HG02588 (cell line): ENCODE results near the gene SCLT1.

ENCODE experiments used
- ATAC-seq: cut with Tn5 transposase; IDR thresholded peaks from one replicate; pipeline ENCODE4 v1.9.1; 2021; ENCODE audit warnings: mild to moderate bottlenecking, moderate library complexity; ENCODE audit not compliant: unreplicated experiment

SCLT1 gene

DNA sequence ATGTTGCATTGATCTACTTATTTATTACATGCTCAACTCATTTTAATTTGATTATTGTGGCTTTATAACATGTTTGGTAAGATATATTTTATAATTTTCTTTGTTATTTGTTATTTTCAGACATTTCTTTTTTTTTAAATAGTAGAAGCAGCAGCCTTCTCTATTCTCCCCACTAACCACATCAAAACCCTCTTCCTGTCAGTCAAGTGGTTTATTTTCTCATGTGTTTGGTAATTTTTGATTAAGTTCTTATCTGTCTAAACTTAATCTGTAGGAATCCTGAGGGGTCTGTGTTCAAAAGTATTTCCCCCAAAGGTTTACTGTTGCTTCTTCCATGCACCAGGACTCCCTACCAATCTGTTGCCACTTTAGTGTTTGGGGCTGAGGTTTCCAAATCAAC is 131.9 kb downstream of the SCLT1 start:
- ATAC-seq: no peak

DNA sequence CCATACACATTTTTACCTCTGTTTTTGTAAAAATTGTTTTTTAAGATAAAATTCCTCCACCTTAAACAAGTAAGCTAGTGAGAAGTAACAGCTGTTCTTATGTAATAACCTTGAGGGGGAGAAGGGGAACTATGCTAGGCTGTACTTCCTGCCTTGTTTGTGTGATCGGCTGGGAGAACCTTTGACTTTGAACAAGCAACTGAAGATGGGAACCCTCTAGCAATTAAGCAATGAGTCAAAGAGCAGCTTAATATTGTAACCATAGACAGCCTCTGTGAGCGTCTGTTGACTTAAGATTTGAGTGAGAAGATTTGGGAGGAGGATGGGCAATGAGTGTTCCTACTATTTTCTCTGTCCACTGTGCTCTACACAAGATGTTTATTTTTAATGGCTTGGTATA is 135.1 kb downstream of the SCLT1 start:
- no peak for ATAC-seq

- ATAC-seq: no peak
Observed at GRCh38 chr4:128957459-128957858, 135.9 kb downstream of the SCLT1 start.

- no peak for ATAC-seq
Observed at GRCh38 chr4:128955751-128956150, 137.6 kb downstream of the SCLT1 start.

DNA sequence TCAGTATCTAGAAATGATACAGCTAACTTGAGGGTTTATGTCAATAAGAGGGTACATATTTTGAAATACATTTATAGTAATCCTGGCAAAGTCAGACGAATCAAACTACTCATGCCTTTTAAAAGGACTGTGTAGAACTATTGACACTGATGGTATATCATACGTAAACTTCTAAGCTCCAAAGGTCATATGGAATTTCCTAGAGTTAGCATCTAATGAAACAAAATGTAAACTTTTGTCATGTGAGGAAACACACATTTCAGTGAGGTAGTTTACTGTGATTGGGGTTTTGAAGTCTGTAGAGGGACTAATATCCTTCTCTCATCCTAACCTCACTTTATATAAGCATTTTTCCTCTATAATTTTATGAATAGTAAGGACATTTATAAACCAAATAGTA is 138.4 kb downstream of the SCLT1 start:
- no peak for ATAC-seq

- no peak for ATAC-seq
Observed at GRCh38 chr4:128951316-128951715, 142.0 kb downstream of the SCLT1 start.

DNA sequence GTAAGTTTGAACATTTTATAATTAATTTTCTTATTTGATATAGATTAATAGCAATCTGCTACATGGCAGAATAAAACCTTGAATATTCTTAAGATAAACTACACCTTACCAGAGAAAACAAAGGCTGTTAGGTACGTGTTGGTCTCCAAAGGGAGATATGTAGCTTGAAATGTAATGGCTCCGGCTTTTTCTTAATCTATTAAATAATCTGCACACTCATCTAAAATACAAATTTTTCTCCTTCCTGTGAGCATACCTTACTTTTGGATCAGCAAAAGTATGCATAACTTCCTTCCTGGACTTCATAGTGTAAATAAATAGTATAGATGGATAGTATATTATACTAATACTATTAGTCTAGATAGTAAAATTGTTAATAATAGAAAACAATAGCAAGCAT is 142.5 kb downstream of the SCLT1 start:
- ATAC-seq: no peak

DNA sequence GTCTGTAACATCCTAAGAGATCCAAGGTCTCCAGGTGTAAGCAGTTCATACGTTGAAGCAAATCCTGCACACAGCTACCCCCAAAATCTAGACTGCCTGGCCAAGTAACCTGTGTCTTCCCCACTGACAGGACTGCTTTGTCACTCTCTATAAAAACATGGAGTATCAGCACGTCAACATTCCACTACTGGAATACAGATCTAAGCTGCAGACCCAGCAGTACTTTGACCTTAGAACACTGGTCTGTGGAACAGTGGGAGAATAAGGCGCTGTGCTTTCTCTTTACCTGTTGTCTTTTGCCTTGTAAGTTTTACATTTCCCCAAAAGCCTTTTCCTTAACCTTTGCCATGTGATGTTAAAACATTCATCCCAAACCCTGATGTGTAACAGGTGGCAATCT is 146.4 kb downstream of the SCLT1 start:
- no peak for ATAC-seq

- no peak for ATAC-seq
Observed at GRCh38 chr4:128942607-128943006, 150.7 kb downstream of the SCLT1 start.

DNA sequence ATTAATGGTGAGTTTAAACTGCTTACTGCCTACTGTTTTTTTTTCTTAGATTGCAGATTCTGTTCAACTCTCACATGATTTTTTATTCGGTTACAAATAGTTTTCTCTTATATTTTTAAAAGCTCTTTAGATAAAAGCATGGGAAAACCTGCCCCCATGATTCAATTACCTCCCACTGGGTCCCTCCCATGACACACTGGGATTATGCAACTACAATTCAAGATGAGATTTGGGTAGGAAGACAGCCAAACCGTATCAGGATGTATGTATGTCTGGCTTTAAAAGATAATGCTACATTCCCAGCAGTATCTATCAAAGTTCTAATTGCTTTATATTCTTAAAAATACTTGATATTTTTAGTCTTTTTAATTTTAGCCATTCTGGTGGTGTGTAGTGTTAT is 152.4 kb downstream of the SCLT1 start:
- ATAC-seq: no peak

- ATAC-seq: no peak
Observed at GRCh38 chr4:128930051-128930450, 163.3 kb downstream of the SCLT1 start.

GRCh38 chr4:128924951-128925350 is 168.4 kb downstream of the SCLT1 start:
- ATAC-seq: no peak

DNA sequence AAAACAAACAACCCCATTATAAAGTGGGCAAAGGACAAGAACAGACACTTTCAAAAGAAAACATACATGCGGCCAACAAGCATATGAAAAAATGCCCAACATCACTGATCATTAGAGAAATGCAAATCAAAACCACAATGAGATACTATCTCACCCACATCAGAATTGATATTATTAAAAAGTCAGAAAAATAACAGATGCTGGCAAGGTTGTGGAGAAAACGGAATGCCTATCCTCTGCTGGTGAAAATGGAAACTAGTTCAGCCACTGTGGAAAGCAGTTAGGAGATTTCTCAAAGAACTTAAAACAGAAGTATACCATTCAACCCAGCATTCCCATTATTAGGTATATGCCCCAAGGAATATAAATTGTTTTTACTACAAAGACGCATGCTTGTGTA is 171.4 kb downstream of the SCLT1 start:
- ATAC-seq: no peak

GRCh38 chr4:128917781-128918180 is 175.6 kb downstream of the SCLT1 start:
- ATAC-seq: peak; percentile 68

DNA sequence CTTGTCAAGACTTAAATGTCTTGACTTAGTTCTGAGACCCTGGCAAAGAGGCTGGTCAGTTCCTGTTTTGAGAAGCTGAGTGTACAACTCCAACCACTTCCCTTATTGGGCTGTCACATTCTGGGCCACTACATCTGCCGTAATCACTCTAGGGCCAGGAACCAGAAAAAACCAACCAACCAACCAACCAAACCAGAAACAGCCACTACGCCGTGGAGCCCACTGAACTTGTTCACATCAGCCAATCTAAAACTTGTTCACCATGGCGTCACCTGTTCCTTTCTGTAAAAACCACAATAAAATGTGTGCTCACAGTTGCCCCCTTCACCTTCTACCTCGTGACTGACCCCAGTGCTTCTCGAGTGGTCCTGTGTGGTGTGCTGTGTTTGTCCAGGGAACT is 176.5 kb downstream of the SCLT1 start:
- peak; percentile 65 for ATAC-seq

DNA sequence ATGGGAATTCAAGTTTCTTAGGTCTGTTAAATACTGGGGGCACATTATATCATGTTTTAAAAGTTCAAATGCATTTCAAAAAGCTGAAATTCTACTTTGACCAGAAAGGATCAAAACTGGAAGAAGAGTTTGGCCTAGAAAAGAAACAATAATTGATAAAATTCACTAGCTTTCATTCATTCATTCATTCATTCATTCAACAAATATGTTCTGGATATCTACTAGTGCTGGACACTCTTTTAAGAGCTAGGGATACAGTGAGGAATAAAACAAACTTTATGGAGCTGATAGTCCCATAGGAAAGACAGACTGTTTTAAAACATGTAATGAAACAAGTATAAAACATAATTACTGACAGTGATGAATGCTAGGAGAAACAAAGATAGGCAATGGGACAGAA is 177.8 kb downstream of the SCLT1 start:
- no peak for ATAC-seq

DNA sequence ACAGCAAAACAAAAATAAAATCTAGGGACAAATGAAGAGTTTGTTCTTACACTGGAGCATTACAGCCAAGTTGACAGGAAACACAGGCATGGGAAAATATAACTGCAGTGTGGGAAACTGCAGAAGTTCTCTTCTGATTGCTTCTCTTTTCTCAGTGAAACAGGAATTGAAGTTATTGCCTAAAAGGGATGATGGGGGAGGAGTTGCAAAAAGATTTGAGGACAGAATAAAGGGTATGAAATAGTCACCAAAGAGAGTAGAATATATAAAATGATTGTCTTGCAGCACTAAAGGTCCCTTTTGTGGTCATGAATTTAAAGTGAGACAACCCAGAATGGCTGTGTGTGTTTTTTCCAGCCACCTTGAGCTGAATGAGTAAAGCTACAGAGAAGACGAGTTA is 180.1 kb downstream of the SCLT1 start:
- ATAC-seq: no peak

DNA sequence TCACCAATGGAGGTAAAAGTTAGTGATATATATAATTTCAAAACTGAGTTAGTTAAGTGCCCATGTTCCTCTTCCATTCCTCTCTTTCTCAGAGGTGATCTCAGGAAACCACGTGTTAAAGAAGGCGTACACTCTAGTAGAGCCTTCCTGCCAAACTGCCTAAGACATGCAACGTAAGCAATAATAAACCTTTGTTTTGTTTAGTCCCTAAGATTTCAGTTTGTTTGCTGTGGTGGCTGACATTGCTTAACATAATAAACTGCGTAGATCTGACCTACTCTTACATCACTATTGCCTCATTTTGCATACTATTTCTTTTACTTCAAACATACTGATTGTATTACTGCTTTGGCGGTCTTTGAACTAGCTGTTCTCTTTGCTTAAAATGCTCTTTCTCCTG is 184.6 kb downstream of the SCLT1 start:
- no peak for ATAC-seq

- no peak for ATAC-seq
Observed at GRCh38 chr4:128907981-128908380, 185.4 kb downstream of the SCLT1 start.

DNA sequence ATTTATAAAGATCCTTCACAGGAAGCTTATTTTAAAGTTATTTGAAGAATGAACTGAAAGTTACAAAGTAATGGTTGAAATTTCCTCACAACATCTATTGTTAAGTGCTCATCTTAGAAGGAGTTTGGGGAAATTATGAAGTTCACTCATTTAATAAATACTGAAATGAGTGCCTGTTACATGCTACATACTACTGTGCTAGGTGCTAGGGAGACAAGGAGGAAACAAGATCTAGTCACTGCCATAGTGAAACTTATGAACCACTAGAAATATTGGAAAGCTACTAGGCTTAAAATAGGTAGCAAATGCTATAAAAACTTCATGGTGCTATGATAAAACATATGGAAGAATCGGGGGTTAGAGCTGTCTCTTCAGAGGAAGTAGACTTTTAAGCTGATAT is 186.8 kb downstream of the SCLT1 start:
- ATAC-seq: no peak

GRCh38 chr4:128904821-128905220 is 188.5 kb downstream of the SCLT1 start:
- no peak for ATAC-seq

DNA sequence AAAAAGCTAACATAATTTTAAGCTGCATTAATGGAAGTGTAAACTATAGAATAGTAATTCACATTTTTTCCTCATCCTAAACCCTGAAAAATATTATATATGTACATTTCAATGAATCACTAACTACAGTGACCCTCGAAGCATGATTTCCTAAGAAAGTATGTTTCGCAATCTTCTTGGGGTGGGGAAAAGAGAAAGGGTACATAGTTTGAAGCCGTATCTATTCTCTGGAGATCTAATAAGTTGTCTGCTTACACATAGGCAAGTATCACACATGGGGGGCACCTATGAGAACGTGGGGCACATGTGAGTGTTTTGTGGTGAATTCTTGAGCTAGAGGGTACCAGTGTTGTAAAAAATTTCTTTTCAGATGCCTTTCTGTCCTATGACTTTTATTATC is 212.7 kb downstream of the SCLT1 start:
- no peak for ATAC-seq

GRCh38 chr4:128879971-128880370 is 213.4 kb downstream of the SCLT1 start:
- no peak for ATAC-seq

DNA sequence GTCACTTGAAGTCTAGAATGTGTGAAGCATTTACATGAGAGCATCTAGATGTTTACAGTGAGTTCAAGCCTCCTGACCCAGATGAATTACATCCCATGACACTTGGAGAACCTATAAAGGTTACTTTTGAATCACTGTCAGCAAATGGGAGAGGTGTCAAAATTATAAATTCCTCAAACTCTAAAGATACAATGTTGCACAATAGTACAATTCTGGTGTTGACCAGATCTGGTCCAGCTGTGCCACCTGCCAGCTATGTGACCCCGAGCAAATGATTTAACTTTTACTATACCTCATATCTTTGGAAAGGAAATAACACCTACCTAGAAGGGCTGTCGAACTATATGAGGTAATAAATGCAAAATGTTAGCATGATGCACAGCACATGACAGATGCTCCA is 214.1 kb downstream of the SCLT1 start:
- ATAC-seq: no peak
